ENCODE data around the gene HEG1. TPM values are rescaled to one million over a fixed set of nuclear protein-coding genes. Genes with fewer than 3 reads are reported as not detected.

HEG1 gene
- total and polyA plus RNA-seq, 2 experiments from 2014 or later = 1.8 to 8.8 TPM

GRCh38 chr3:124935794-124936542 is 119.8 kb downstream of the HEG1 start:
- no peaks in the 10 kb centered on the region for H4K20me1 ChIP-seq (replicated peaks; ENCODE audit: insufficient read depth)
- ATAC-seq = no peak
- TF ChIP-seq ETS1 (IDR thresholded peaks at IDR 0.05) = no peak
- TF ChIP-seq REST (IDR thresholded peaks at IDR 0.05; ENCODE audit: unreplicated experiment) = no peak
- TF ChIP-seq ZNF331 (CRISPR knock-in tag; IDR thresholded peaks at IDR 0.05; ENCODE audit: low read depth) = no peak
- TF ChIP-seq EZH2phosphoT487 (IDR thresholded peaks at IDR 0.05; ENCODE audit: unreplicated experiment) = no peak
- no peak for TF ChIP-seq ZNF114 (CRISPR knock-in tag; IDR thresholded peaks at IDR 0.05)
- TF ChIP-seq, protein P1, sequence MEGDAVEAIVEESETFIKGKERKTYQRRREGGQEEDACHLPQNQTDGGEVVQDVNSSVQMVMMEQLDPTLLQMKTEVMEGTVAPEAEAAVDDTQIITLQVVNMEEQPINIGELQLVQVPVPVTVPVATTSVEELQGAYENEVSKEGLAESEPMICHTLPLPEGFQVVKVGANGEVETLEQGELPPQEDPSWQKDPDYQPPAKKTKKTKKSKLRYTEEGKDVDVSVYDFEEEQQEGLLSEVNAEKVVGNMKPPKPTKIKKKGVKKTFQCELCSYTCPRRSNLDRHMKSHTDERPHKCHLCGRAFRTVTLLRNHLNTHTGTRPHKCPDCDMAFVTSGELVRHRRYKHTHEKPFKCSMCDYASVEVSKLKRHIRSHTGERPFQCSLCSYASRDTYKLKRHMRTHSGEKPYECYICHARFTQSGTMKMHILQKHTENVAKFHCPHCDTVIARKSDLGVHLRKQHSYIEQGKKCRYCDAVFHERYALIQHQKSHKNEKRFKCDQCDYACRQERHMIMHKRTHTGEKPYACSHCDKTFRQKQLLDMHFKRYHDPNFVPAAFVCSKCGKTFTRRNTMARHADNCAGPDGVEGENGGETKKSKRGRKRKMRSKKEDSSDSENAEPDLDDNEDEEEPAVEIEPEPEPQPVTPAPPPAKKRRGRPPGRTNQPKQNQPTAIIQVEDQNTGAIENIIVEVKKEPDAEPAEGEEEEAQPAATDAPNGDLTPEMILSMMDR (conservative IDR thresholded peaks at IDR 0.05; ENCODE audit: low read depth in 2 of 2) = no peak
- TF ChIP-seq ZNF462 (CRISPR knock-in tag; IDR thresholded peaks at IDR 0.05) = no peak
- TF ChIP-seq EZH2 (IDR thresholded peaks at IDR 0.05; ENCODE audit: low read depth, unreplicated experiment) = no peak
- no peak for TF ChIP-seq POLR2AphosphoS5 (IDR thresholded peaks at IDR 0.05; ENCODE audit: low read depth)
- TF ChIP-seq STAT1 (IDR thresholded peaks at IDR 0.05; ENCODE audit: unreplicated experiment) = no peak
- no peak for TF ChIP-seq JUNB (IDR thresholded peaks at IDR 0.05; ENCODE audit: unreplicated experiment)
- TF ChIP-seq CREB1 (CRISPR knock-in tag; IDR thresholded peaks at IDR 0.05; ENCODE audit: low read depth) = no peak
- no peak for TF ChIP-seq NANOG (IDR thresholded peaks at IDR 0.05; ENCODE audit: borderline replicate concordance)
- peaks cover 4% of the 10 kb centered on the region; the same call in 1 of the 2 replicates for H3K9me2 ChIP-seq (ENCODE audit: insufficient read depth)
- H3K27ac Mint-ChIP-seq = no peak overlapping the region
- no peaks in the 10 kb centered on the region for H3K4me1 Mint-ChIP-seq
- H3K36me3 Mint-ChIP-seq (ENCODE audit: low read depth) = no peaks in the 10 kb centered on the region
- H3K79me2 ChIP-seq (replicated peaks; ENCODE audit: insufficient read depth) = no peaks in the 10 kb centered on the region
- H3K4me1 ChIP-seq (ENCODE audit: insufficient read depth) = no peaks in the 10 kb centered on the region
- no peak overlapping the region for H3K4me2 ChIP-seq
- no peaks in the 10 kb centered on the region for H3K36me3 ChIP-seq (ENCODE audit: insufficient read depth)
- no peak for DNase-seq (ENCODE audit: low spot score)
- H3K27me3 ChIP-seq (ENCODE audit: insufficient read depth) = no peaks in the 10 kb centered on the region
- peaks cover 9% of the 10 kb centered on the region for H3K27me3 Mint-ChIP-seq (ENCODE audit: insufficient read depth, low read depth, poor library complexity)
- no peaks in the 10 kb centered on the region for H3F3A ChIP-seq (replicated peaks; ENCODE audit: low read depth)
- no peaks in the 10 kb centered on the region for H3K9me3 Mint-ChIP-seq
- H3K27ac ChIP-seq (ENCODE audit: low read depth) = no peak overlapping the region
- no peak overlapping the region for H3K4me3 Mint-ChIP-seq
- no peak overlapping the region for H2AFZ ChIP-seq
- H3K4me3 ChIP-seq = no peak overlapping the region
